ENCODE data around the gene PSMG3. TPM values are rescaled to one million over a fixed set of nuclear protein-coding genes. Genes with fewer than 3 reads are reported as not detected.

PSMG3 gene
- total RNA-seq, 1 donor from 2014 or later: 19.7 TPM

DNA sequence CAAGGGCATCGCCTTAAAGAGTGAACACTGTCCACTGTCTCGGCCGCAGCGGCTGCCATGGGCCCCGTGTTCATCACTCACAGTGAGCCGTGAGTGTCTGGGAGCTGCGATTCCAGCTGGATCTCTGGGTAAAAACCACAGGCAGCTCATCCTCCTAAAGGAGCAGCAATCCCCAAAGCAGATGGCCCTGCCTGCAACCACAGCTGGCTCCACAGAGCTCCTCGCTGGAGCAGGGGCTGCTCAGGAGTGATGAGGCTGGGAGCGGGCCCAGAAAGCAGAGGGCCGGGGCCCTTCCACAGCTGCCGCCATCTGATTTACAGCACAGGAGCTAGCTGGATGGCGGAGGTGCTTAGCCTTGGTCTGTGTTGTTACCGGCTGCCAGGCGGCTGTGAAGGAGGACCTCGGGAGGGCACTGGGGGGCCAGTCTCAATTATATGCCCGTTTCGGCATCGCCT lies 7.2 kb downstream of the PSMG3 start:
- intact Hi-C loops (cut with DNase I): no loop called here
- no peak for ATAC-seq

DNA sequence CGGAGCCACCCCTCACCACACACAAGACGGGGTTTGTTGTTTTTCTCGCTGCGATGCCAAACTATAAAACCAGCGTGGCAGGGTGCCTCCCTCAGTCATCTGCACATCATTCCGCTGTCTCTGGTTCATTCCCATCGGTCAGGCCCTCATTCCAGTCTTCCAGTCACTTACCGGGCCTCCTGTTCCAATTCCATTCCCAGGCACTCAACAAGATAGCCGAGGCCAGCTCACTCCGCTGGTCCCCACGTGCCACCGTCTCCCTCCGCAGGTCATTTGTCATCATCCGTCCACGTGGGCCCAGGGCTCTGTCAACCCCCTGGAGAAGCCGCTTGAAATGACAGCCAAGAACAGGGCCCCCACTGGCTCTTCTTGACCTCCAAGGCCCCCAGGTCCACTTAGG lies 7.7 kb downstream of the PSMG3 start:
- no peaks in the 10 kb centered on the region for H3K4me1 ChIP-seq
- TF ChIP-seq, protein P1, sequence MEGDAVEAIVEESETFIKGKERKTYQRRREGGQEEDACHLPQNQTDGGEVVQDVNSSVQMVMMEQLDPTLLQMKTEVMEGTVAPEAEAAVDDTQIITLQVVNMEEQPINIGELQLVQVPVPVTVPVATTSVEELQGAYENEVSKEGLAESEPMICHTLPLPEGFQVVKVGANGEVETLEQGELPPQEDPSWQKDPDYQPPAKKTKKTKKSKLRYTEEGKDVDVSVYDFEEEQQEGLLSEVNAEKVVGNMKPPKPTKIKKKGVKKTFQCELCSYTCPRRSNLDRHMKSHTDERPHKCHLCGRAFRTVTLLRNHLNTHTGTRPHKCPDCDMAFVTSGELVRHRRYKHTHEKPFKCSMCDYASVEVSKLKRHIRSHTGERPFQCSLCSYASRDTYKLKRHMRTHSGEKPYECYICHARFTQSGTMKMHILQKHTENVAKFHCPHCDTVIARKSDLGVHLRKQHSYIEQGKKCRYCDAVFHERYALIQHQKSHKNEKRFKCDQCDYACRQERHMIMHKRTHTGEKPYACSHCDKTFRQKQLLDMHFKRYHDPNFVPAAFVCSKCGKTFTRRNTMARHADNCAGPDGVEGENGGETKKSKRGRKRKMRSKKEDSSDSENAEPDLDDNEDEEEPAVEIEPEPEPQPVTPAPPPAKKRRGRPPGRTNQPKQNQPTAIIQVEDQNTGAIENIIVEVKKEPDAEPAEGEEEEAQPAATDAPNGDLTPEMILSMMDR (IDR thresholded peaks at IDR 0.05): no peak
- no peaks in the 10 kb centered on the region for H3K9me3 ChIP-seq
- DNase-seq: no peak
- intact Hi-C loops (cut with DNase I): no loop called here
- H3K4me3 ChIP-seq: no peak overlapping the region
- peaks cover 12% of the 10 kb centered on the region for H3K36me3 ChIP-seq
- H3K27ac ChIP-seq: no peak overlapping the region
- ATAC-seq: no peak
- H3K27me3 ChIP-seq (ENCODE audit: low read depth): no peaks in the 10 kb centered on the region

More for the DNA sequence above, 7.2 kb downstream of the PSMG3 start:
- H3K27me3 ChIP-seq (ENCODE audit: low read depth): no peaks in the 10 kb centered on the region
- TF ChIP-seq, protein P1 (IDR thresholded peaks at IDR 0.05): no peak
- H3K27ac ChIP-seq: no peak overlapping the region
- H3K9me3 ChIP-seq: no peaks in the 10 kb centered on the region
- DNase-seq: no peak
- H3K36me3 ChIP-seq: peaks cover 17% of the 10 kb centered on the region
- H3K4me3 ChIP-seq: no peak overlapping the region
- H3K4me1 ChIP-seq: no peaks in the 10 kb centered on the region

- TF ChIP-seq, protein P1 (IDR thresholded peaks at IDR 0.05): no peak
- intact Hi-C loops (cut with DNase I): no loop called here
- ATAC-seq (no peak), DNase-seq (no peak)
- peaks cover 1% of the 10 kb centered on the region for H3K4me1 ChIP-seq
- no peak overlapping the region for H3K27ac ChIP-seq
- H3K4me3 ChIP-seq: no peak overlapping the region
- H3K27me3 ChIP-seq (ENCODE audit: low read depth): no peaks in the 10 kb centered on the region
- peaks cover 4% of the 10 kb centered on the region for H3K36me3 ChIP-seq
- H3K9me3 ChIP-seq: no peaks in the 10 kb centered on the region
Measured at GRCh38 chr7:1561036-1561940, 8.5 kb downstream of the PSMG3 start.

- no peak overlapping the region for H3K4me3 ChIP-seq
- intact Hi-C loops (cut with DNase I): no loop called here
- ATAC-seq: no peak
Measured at GRCh38 chr7:1560620-1561031, 9.2 kb downstream of the PSMG3 start.

GRCh38 chr7:1559626-1560590 lies 9.9 kb downstream of the PSMG3 start:
- Histone ChIP-seq H3K27me3 (ENCODE audit: low read depth) (no peaks in the 10 kb centered on the region), H3K4me3 (no peak overlapping the region), H3K4me1 (peaks cover 15% of the 10 kb centered on the region), H3K27ac (no peak overlapping the region), H3K9me3 (no peaks in the 10 kb centered on the region), H3K36me3 (no peaks in the 10 kb centered on the region)
- intact Hi-C loops (cut with DNase I): no loop called here
- TF ChIP-seq, protein P1 (IDR thresholded peaks at IDR 0.05): no peak
- ATAC-seq (no peak), DNase-seq (no peak)

More at GRCh38 chr7:1560620-1561031, 9.2 kb downstream of the PSMG3 start:
- Histone ChIP-seq H3K27ac (no peak overlapping the region), H3K9me3 (no peaks in the 10 kb centered on the region), H3K4me1 (peaks cover 8% of the 10 kb centered on the region), H3K36me3 (no peaks in the 10 kb centered on the region), H3K27me3 (ENCODE audit: low read depth) (no peaks in the 10 kb centered on the region)
- DNase-seq: no peak
- TF ChIP-seq, protein P1 (IDR thresholded peaks at IDR 0.05): no peak

Data from lower lobe of right lung (tissue), 2 donors.